ENCODE results near the gene PBX3. TPM values are rescaled to one million over a fixed set of nuclear protein-coding genes. Genes with fewer than 3 reads are reported as not detected.

The PBX3 gene
- total and polyA plus RNA-seq, 10 of the 15 experiments (the other 5 are each of a cell fraction or from before 2014, with no cell fraction given), result 6.7 to 146 (median 22.2) TPM

DNA sequence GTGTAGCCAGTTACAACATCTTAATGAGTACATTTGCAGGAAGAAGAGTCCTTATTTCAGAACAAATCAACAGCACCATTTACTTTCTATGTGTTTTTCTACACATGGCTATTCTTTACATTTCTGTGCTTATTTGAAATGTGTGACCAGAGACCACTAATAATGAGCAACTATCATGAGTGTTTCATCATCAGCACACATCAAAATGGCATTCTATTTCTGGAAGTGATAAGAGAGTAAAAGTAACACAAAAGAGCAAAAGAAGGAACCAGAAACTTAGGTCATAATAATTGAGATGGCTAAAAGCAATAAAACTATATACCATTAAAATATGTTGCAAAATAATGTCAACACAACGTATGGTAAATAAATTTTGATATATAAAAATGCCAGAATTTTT is 159.7 kb downstream of the PBX3 start (continued):
- TF ChIP-seq, protein P1, sequence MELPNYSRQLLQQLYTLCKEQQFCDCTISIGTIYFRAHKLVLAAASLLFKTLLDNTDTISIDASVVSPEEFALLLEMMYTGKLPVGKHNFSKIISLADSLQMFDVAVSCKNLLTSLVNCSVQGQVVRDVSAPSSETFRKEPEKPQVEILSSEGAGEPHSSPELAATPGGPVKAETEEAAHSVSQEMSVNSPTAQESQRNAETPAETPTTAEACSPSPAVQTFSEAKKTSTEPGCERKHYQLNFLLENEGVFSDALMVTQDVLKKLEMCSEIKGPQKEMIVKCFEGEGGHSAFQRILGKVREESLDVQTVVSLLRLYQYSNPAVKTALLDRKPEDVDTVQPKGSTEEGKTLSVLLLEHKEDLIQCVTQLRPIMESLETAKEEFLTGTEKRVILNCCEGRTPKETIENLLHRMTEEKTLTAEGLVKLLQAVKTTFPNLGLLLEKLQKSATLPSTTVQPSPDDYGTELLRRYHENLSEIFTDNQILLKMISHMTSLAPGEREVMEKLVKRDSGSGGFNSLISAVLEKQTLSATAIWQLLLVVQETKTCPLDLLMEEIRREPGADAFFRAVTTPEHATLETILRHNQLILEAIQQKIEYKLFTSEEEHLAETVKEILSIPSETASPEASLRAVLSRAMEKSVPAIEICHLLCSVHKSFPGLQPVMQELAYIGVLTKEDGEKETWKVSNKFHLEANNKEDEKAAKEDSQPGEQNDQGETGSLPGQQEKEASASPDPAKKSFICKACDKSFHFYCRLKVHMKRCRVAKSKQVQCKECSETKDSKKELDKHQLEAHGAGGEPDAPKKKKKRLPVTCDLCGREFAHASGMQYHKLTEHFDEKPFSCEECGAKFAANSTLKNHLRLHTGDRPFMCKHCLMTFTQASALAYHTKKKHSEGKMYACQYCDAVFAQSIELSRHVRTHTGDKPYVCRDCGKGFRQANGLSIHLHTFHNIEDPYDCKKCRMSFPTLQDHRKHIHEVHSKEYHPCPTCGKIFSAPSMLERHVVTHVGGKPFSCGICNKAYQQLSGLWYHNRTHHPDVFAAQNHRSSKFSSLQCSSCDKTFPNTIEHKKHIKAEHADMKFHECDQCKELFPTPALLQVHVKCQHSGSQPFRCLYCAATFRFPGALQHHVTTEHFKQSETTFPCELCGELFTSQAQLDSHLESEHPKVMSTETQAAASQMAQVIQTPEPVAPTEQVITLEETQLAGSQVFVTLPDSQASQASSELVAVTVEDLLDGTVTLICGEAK (IDR thresholded peaks at IDR 0.05; ENCODE audit: borderline replicate concordance), result no peak
- TF ChIP-seq BHLHE40 (IDR thresholded peaks at IDR 0.05; ENCODE audit: borderline replicate concordance in 1 of 2, low read depth in 2 of 2, low read length in 1 of 2) (peak in 1 of 2 experiments; percentile 15; a peak in 1 of 4 replicates), SMAD5 (IDR thresholded peaks at IDR 0.05; ENCODE audit: low read depth) (no peak), SUZ12 (IDR thresholded peaks at IDR 0.05; ENCODE audit: unreplicated experiment) (no peak), MTA2 (IDR thresholded peaks at IDR 0.05; ENCODE audit: low read depth) (peak; percentile 65; the same call in 1 of the 2 replicates), TARDBP (IDR thresholded peaks at IDR 0.05; ENCODE audit: borderline replicate concordance) (no peak), ATF7 (IDR thresholded peaks at IDR 0.05; ENCODE audit: low read depth) (peak; percentile 49; the same call in 1 of the 2 replicates), ZZZ3 (IDR thresholded peaks at IDR 0.05; ENCODE audit: control insufficient read depth, insufficient read length, low read depth) (no peak)

DNA sequence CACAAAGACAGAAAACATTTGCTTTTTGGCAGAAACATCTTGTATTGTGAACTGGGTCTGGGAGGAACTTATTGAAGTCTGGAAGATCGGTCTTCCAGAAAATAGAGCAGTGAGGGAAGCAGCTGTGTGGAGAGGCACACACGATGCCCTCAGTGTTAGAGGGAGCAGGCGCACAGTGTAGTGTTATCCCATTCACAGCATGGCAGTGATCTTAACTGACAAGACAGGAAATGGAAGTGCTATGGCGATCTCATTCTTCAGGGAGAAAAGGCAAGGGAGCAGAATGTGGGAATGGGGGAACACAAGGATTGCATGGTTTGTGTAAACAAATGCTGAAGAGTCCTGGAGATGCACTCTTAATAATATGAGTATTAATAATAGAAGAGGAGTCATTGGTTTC is 161.0 kb downstream of the PBX3 start:
- Histone ChIP-seq H3K4me1 (ENCODE audit: control insufficient read depth, insufficient read depth, low read length) (no peaks in the 10 kb centered on the region), H3K79me2 (ENCODE audit: control insufficient read depth, insufficient read depth, low read length) (peaks cover 4% of the 10 kb centered on the region), H3K4me2 (ENCODE audit: control insufficient read depth, insufficient read depth) (no peak overlapping the region), H3K9ac (ENCODE audit: control insufficient read depth, insufficient read depth, low read length) (no peak overlapping the region), H2AFZ (ENCODE audit: control insufficient read depth, low read depth, low read length) (no peak overlapping the region), H4K20me1 (ENCODE audit: control insufficient read depth, insufficient read depth) (no peaks in the 10 kb centered on the region), H3K9me3 (replicated peaks; ENCODE audit: control insufficient read depth, insufficient read depth, low read length) (no peaks in the 10 kb centered on the region), H3K4me3 (no peak overlapping the region), H3K27me3 (replicated peaks in 1 of 2; ENCODE audit: control insufficient read depth in 2 of 2, insufficient read depth in 2 of 2, low read length in 1 of 2) (no peaks in the 10 kb centered on the region), H3K27ac (ENCODE audit: control insufficient read depth, insufficient read depth) (no peak overlapping the region), H3K36me3 (ENCODE audit: control insufficient read depth in 2 of 2, insufficient read depth in 2 of 2, low read length in 1 of 2) (no peaks in the 10 kb centered on the region; a peak in 1 of 4 replicates)
- intact Hi-C loops (cut with micrococcal nuclease; ENCODE audit: unreplicated experiment), result no loop called here
- in situ Hi-C loops (cut with MboI), result no loop called here
- ChIA-PET RAD21 (ENCODE audit: unreplicated experiment) (interaction anchor here (0.6 kb wide), 1 partner anchor 259 kb away, joined by 3 read pairs; no protein-coding TSS in a partner anchor), SMC1A (ENCODE audit: uncharacterized antibody, unreplicated experiment) (no interaction called here), CTCF (no interaction called here), POLR2A (no interaction called here)
- 97% methylated on average over 4 of the region's 4 CpGs for WGBS (ENCODE audit: insufficient coverage, insufficient replicate concordance, low lambda C conversion rate, missing lambda C conversion rate)
- no TSS peak for BruUV-seq (replicated peaks)
- no peak for TF ChIP-seq MEF2B (IDR thresholded peaks at IDR 0.05; ENCODE audit: partially characterized antibody, poor library complexity, severe bottlenecking)
- no peak for TF ChIP-seq ZNF24 (IDR thresholded peaks at IDR 0.05)
- TF ChIP-seq, protein P2, sequence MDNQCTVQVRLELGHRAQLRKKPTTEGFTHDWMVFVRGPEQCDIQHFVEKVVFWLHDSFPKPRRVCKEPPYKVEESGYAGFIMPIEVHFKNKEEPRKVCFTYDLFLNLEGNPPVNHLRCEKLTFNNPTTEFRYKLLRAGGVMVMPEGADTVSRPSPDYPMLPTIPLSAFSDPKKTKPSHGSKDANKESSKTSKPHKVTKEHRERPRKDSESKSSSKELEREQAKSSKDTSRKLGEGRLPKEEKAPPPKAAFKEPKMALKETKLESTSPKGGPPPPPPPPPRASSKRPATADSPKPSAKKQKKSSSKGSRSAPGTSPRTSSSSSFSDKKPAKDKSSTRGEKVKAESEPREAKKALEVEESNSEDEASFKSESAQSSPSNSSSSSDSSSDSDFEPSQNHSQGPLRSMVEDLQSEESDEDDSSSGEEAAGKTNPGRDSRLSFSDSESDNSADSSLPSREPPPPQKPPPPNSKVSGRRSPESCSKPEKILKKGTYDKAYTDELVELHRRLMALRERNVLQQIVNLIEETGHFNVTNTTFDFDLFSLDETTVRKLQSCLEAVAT (IDR thresholded peaks at IDR 0.05), result no peak
- no peak for TF ChIP-seq CBX3 (IDR thresholded peaks at IDR 0.05; ENCODE audit: borderline replicate concordance, low read depth)
- TF ChIP-seq YY1 (IDR thresholded peaks at IDR 0.05; ENCODE audit: low read depth, low read length), result no peak
- ATAC-seq (no peak), FAIRE-seq (no peak), DNase-seq (ENCODE audit: low read depth, low spot score) (no peak)
